Osteocyte (in vitro differentiated cells): ENCODE data around the gene DCUN1D1. TPM values are rescaled to one million over a fixed set of nuclear protein-coding genes. Genes with fewer than 3 reads are reported as not detected.

ENCODE experiments used
- DNase-seq: peaks from one replicate; pipeline ENCODE4 v3.0.0; 2021; ENCODE audit warnings: mixed read lengths; ENCODE audit not compliant: unreplicated experiment; ENCODE audit errors: extremely low spot score
- H3K27ac Mint-ChIP-seq: one replicate; pipeline ENCODE4 v1.8.0; 2021; ENCODE audit warnings: mild to moderate bottlenecking, mixed read lengths; ENCODE audit not compliant: unreplicated experiment
- H3K27me3 Mint-ChIP-seq: one replicate; pipeline ENCODE4 v1.8.0; 2021; ENCODE audit warnings: mixed read lengths; ENCODE audit not compliant: unreplicated experiment
- H3K36me3 Mint-ChIP-seq: one replicate; pipeline ENCODE4 v1.8.0; 2021; ENCODE audit warnings: mixed read lengths; ENCODE audit not compliant: unreplicated experiment
- H3K4me1 Mint-ChIP-seq: one replicate; pipeline ENCODE4 v1.8.0; 2021; ENCODE audit warnings: mixed read lengths; ENCODE audit not compliant: unreplicated experiment
- H3K4me3 Mint-ChIP-seq: one replicate; pipeline ENCODE4 v1.8.0; 2021; ENCODE audit warnings: mild to moderate bottlenecking, moderate library complexity, mixed read lengths; ENCODE audit not compliant: unreplicated experiment
- H3K9me3 Mint-ChIP-seq: one replicate; pipeline ENCODE4 v1.8.0; 2021; ENCODE audit warnings: mixed read lengths; ENCODE audit not compliant: unreplicated experiment
- total RNA-seq: library from RNA; stranded (reverse); gene quantifications from 2 replicates; pipeline ENCODE4 v1.2.1, GENCODE V29; 2021
- TF ChIP-seq, protein P1 (sequence below): fragments of 200-600 bp; sonication (generic); IDR thresholded peaks from 2 replicates; pipeline ENCODE4 v1.5.0; 2021; ENCODE audit warnings: antibody characterized with exemption, mild to moderate bottlenecking, moderate library complexity

Gene DCUN1D1
- total RNA-seq, 1 donor from 2014 or later, result 56.5 TPM

DNA sequence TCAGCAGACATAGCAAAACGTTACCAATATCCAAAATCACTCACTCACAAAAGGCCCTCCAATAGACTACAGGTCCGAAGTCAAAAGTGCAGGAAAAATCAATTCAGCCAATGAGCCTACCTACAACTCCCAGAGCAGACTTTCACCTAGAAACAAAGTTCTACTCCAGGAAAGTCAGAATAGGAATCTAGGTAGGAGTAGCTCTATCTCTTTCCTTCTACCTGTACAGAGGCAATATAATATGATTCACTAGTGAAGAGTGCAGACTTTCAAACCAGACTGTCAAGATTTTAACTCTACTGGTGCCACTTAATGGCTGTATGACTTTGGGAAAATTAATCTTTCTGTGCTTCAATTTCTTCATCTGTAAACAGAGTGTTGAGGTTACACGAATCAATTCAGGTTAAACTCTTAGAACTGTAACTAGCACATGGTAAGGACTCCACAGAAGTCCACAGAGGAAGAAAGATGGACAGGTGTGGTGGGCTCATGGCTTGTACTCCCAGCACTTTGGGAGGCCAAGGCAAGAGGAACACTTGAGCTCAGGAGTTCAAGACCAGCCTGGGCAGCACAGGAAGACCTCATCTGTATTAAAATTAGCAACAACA is 9.4 kb downstream of the DCUN1D1 start:
- no peak for DNase-seq
- Mint-ChIP-seq H3K4me1 (peaks cover 45% of the 10 kb centered on the region), H3K27me3 (no peaks in the 10 kb centered on the region), H3K9me3 (no peaks in the 10 kb centered on the region), H3K4me3 (no peak overlapping the region), H3K27ac (peak overlapping the region; percentile 70), H3K36me3 (no peaks in the 10 kb centered on the region)
- TF ChIP-seq, protein P1, sequence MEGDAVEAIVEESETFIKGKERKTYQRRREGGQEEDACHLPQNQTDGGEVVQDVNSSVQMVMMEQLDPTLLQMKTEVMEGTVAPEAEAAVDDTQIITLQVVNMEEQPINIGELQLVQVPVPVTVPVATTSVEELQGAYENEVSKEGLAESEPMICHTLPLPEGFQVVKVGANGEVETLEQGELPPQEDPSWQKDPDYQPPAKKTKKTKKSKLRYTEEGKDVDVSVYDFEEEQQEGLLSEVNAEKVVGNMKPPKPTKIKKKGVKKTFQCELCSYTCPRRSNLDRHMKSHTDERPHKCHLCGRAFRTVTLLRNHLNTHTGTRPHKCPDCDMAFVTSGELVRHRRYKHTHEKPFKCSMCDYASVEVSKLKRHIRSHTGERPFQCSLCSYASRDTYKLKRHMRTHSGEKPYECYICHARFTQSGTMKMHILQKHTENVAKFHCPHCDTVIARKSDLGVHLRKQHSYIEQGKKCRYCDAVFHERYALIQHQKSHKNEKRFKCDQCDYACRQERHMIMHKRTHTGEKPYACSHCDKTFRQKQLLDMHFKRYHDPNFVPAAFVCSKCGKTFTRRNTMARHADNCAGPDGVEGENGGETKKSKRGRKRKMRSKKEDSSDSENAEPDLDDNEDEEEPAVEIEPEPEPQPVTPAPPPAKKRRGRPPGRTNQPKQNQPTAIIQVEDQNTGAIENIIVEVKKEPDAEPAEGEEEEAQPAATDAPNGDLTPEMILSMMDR, result no peak

DNA sequence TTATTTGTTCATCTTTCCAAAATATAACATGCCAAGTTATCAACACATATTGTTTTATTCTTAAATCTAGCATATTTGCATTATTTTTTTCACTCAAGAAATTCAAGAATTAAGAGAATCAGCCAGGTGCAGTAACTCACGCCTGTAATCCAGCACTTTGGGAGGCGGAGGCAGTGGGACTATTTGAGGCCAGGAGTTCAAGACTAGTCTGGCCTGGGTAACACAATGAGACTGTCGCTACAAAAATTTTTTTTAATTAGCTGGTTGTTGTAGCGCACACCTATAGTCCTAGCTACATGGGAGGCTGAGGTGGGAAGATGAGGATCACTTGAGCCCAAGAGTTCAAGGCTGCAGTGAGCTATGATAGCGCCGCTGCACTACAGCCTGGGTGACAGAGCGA is 10.5 kb downstream of the DCUN1D1 start:
- TF ChIP-seq, protein P1, result no peak
- peak overlapping the region; percentile 75 for H3K27ac Mint-ChIP-seq
- no peak for DNase-seq
- H3K4me3 Mint-ChIP-seq, result no peak overlapping the region
- peaks cover 2% of the 10 kb centered on the region for H3K36me3 Mint-ChIP-seq
- no peaks in the 10 kb centered on the region for H3K27me3 Mint-ChIP-seq
- no peaks in the 10 kb centered on the region for H3K9me3 Mint-ChIP-seq
- H3K4me1 Mint-ChIP-seq, result peaks cover 50% of the 10 kb centered on the region

DNA sequence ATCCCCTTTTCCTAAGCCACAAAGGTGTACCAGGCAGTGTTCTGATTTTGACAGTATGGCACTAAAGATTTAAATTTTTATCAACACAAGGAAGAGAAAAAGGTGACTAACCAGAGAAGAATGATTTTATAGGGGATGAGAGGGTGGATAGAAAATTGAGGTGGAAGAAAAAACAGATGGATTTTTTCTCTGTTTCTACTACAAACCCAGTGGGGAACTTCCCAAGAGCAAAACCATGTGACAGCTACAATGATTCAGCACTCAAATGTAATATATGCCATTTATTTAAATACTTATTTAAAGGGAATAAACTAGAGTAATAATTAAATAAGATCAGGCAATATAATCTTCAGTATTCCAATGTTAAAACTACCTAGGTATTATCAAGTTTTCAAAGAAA is 11.1 kb downstream of the DCUN1D1 start:
- Mint-ChIP-seq H3K4me1 (peaks cover 50% of the 10 kb centered on the region), H3K4me3 (no peak overlapping the region), H3K27me3 (no peaks in the 10 kb centered on the region), H3K9me3 (no peaks in the 10 kb centered on the region), H3K27ac (peak overlapping the region; percentile 75), H3K36me3 (peaks cover 2% of the 10 kb centered on the region)
- DNase-seq, result no peak
- TF ChIP-seq, protein P1, result no peak

DNA sequence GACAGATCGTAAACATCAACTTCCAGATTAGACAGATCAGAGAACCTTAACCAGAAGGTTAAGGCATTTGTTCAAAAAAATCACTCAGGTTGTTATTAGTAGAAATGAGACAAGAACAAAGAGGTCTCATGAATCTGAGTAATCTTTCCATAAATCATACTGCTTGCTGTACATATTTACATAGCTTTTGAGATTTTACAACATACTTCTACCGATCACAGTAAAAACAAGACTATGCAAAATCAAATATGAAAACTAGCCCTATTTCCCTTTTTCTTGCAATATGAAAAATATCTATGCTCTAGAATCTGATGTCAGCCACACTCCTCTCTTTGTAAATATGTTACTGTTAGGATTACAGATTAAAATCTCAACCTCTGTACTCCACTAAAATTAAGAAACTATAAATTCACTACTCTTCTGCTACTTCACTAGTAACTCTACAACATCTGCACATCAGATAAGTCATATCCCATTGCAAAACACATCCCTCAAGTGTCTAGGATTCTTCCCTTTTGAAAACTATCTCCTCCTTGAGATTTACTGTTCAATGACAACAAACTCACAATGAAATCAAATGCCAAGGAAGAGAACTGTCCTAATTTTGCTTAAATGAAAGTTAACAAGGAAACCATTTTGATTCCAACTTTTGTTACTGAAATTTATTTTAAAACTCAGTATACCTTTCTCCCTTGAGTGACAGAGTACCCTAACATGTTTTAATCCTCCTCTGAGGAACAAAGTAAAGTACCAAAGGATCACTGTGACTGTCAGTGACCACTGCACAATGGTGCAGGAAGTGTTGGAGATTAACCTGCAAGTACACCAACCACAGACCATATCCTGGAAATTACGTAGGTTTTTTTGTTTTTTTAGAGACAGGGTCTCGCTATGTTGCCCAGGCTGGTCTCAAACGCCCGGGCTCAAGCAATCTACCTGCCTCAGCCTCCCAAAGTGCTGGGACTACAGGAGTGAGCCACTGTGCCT is 12.8 kb downstream of the DCUN1D1 start:
- Mint-ChIP-seq H3K4me1 (peaks cover 49% of the 10 kb centered on the region), H3K36me3 (peaks cover 8% of the 10 kb centered on the region), H3K27me3 (no peaks in the 10 kb centered on the region), H3K27ac (peak overlapping the region; percentile 1), H3K4me3 (no peak overlapping the region), H3K9me3 (no peaks in the 10 kb centered on the region)
- TF ChIP-seq, protein P1, result no peak
- DNase-seq, result no peak

DNA sequence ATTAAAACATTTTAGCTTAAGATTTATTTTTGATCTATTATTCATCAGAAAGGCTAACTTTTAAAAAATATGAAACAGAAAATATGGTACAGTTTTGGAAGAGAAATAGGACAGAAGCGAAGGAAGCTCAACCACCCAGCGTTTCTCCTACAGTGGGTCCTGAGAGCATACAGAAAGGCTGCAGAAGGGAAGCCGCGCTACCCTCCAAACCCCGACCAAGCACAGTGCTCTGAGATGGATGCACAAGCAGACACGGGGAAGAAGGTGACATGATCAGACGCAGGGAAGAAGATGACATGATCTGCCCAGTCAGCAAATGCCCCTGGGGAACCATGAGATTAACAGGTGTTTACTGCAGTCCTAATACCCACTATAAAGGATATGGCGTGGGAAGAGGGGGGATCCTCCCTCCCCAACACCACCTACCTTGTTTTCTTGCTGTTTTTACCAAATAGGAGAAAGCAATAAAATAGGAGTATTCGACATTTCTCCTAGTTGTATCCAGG is 14.4 kb downstream of the DCUN1D1 start:
- Mint-ChIP-seq H3K27me3 (no peaks in the 10 kb centered on the region), H3K4me3 (no peak overlapping the region), H3K27ac (no peak overlapping the region), H3K4me1 (peaks cover 35% of the 10 kb centered on the region), H3K9me3 (no peaks in the 10 kb centered on the region), H3K36me3 (peaks cover 18% of the 10 kb centered on the region)
- TF ChIP-seq, protein P1, result no peak
- DNase-seq, result no peak
